HEK293 (cell line): Measurements from ENCODE around the gene GALC.

ENCODE experiments used
- WT1 ChIP-seq: fragments of 450-650 bp; formaldehyde crosslinking; IDR thresholded peaks from 2 replicates; pipeline ENCODE4 v1.5.1; 2016; ENCODE audit warnings: missing biosample characterization, missing genetic modification characterization
- ZNF24 ChIP-seq: fragments of 450-650 bp; formaldehyde crosslinking; IDR thresholded peaks from 2 replicates; pipeline ENCODE4 v1.5.1; 2016; ENCODE audit warnings: missing biosample characterization, missing genetic modification characterization
- TF ChIP-seq, protein P1 (sequence below): fragments of 450-650 bp; formaldehyde crosslinking; IDR thresholded peaks from 2 replicates; pipeline ENCODE4 v1.5.1; 2016; ENCODE audit warnings: missing biosample characterization, missing genetic modification characterization
- TF ChIP-seq, protein P2 (sequence below): fragments of 450-650 bp; formaldehyde crosslinking; IDR thresholded peaks from 2 replicates; pipeline ENCODE4 v1.5.1; 2016; ENCODE audit warnings: missing biosample characterization, missing genetic modification characterization

DNA sequence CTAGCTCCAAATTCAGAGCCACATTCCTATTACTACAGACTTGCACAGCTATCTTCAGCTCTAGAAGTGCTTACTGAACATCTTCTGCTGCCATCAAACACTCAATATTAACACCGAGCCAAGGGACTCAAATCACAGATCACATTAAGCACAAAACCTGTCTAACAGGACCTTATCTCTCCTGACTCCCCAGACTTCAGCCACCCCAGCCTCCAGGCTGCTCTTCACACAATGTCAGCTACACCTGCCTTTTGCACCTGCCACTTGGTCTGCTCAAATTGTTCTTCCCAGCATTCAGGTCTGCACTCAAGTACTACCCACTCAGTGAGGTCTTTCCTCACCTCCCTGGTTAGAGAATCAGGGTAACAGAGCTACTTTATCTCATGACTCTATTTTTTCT is 57.1 kb downstream of the GALC start:
- TF ChIP-seq, protein P1, sequence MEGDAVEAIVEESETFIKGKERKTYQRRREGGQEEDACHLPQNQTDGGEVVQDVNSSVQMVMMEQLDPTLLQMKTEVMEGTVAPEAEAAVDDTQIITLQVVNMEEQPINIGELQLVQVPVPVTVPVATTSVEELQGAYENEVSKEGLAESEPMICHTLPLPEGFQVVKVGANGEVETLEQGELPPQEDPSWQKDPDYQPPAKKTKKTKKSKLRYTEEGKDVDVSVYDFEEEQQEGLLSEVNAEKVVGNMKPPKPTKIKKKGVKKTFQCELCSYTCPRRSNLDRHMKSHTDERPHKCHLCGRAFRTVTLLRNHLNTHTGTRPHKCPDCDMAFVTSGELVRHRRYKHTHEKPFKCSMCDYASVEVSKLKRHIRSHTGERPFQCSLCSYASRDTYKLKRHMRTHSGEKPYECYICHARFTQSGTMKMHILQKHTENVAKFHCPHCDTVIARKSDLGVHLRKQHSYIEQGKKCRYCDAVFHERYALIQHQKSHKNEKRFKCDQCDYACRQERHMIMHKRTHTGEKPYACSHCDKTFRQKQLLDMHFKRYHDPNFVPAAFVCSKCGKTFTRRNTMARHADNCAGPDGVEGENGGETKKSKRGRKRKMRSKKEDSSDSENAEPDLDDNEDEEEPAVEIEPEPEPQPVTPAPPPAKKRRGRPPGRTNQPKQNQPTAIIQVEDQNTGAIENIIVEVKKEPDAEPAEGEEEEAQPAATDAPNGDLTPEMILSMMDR (tag by site-specific recombination), result no peak
- TF ChIP-seq, protein P2, sequence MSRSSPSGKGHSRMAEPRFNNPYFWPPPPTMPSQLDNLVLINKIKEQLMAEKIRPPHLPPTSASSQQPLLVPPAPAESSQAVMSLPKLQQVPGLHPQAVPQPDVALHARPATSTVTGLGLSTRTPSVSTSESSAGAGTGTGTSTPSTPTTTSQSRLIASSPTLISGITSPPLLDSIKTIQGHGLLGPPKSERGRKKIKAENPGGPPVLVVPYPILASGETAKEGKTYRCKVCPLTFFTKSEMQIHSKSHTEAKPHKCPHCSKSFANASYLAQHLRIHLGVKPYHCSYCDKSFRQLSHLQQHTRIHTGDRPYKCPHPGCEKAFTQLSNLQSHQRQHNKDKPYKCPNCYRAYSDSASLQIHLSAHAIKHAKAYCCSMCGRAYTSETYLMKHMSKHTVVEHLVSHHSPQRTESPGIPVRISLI (tag by site-specific recombination), result no peak
- TF ChIP-seq ZNF24 (tag by site-specific recombination) (no peak), WT1 (no peak)
